Mesothelial cell of epicardium (in vitro differentiated cells): ENCODE results near the gene TM9SF4. TPM values are rescaled to one million over a fixed set of nuclear protein-coding genes. Genes with fewer than 3 reads are reported as not detected.
A peak's percentile ranks its signal among the peaks of the same experiment; 100 is the strongest.

Experiments
- DNase-seq, 2 experiments: peaks; one replicate each; pipeline ENCODE4 v3.0.0; 2021; ENCODE audit warnings: low spot score in 2 of 2; ENCODE audit not compliant: unreplicated experiment in 2 of 2
- H3K27ac Mint-ChIP-seq: 2 replicates; pipeline ENCODE4 v1.8.0; 2021; ENCODE audit warnings: mixed read lengths
- H3K27me3 Mint-ChIP-seq: 2 replicates; pipeline ENCODE4 v1.8.0; 2021; ENCODE audit warnings: low read depth, mixed read lengths
- H3K36me3 Mint-ChIP-seq: 2 replicates; pipeline ENCODE4 v1.8.0; 2021; ENCODE audit warnings: mixed read lengths
- H3K4me1 Mint-ChIP-seq: 2 replicates; pipeline ENCODE4 v1.8.0; 2021; ENCODE audit warnings: mixed read lengths
- H3K4me3 Mint-ChIP-seq: 2 replicates; pipeline ENCODE4 v1.8.0; 2021; ENCODE audit warnings: mild to moderate bottlenecking, moderate library complexity, mixed read lengths
- H3K9me3 Mint-ChIP-seq: 2 replicates; pipeline ENCODE4 v1.8.0; 2021; ENCODE audit warnings: mixed read lengths
- total RNA-seq: library from RNA; stranded (reverse); gene quantifications from 3 replicates; pipeline ENCODE4 v1.2.1, GENCODE V29; 2021
- TF ChIP-seq, protein P1 (sequence below): fragments of 200-600 bp; sonication (generic); IDR thresholded peaks from one replicate; pipeline ENCODE4 v1.5.0; 2021; ENCODE audit warnings: antibody characterized with exemption; ENCODE audit not compliant: unreplicated experiment

Gene TM9SF4
- total RNA-seq, 1 donor from 2014 or later: 77.8 TPM

DNA sequence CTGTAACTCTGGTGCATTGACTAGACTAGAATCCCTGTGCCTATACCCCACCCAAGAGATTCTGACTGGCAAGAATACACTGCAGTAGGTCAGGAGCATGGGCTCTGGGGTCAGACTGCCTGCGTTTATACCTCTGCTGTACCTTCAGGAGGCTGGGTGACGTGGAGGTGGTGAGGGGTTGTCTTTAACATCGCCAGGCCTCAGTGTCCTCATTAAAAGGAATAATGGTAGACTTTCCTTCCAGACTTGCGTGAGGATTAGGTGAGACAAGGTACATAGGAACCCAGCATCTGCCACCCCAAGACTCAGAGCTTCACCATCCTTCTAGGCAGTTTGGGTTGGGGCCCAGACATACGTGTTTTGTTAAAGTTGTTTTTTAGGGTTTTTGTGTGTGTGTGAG, 44.3 kb downstream of the TM9SF4 start:
- TF ChIP-seq, protein P1, sequence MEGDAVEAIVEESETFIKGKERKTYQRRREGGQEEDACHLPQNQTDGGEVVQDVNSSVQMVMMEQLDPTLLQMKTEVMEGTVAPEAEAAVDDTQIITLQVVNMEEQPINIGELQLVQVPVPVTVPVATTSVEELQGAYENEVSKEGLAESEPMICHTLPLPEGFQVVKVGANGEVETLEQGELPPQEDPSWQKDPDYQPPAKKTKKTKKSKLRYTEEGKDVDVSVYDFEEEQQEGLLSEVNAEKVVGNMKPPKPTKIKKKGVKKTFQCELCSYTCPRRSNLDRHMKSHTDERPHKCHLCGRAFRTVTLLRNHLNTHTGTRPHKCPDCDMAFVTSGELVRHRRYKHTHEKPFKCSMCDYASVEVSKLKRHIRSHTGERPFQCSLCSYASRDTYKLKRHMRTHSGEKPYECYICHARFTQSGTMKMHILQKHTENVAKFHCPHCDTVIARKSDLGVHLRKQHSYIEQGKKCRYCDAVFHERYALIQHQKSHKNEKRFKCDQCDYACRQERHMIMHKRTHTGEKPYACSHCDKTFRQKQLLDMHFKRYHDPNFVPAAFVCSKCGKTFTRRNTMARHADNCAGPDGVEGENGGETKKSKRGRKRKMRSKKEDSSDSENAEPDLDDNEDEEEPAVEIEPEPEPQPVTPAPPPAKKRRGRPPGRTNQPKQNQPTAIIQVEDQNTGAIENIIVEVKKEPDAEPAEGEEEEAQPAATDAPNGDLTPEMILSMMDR: no peak
- Mint-ChIP-seq H3K27me3 (no peaks in the 10 kb centered on the region), H3K36me3 (peaks cover 59% of the 10 kb centered on the region), H3K4me3 (no peak overlapping the region), H3K4me1 (no peaks in the 10 kb centered on the region), H3K9me3 (no peaks in the 10 kb centered on the region), H3K27ac (no peak overlapping the region)
- no peak for DNase-seq

DNA sequence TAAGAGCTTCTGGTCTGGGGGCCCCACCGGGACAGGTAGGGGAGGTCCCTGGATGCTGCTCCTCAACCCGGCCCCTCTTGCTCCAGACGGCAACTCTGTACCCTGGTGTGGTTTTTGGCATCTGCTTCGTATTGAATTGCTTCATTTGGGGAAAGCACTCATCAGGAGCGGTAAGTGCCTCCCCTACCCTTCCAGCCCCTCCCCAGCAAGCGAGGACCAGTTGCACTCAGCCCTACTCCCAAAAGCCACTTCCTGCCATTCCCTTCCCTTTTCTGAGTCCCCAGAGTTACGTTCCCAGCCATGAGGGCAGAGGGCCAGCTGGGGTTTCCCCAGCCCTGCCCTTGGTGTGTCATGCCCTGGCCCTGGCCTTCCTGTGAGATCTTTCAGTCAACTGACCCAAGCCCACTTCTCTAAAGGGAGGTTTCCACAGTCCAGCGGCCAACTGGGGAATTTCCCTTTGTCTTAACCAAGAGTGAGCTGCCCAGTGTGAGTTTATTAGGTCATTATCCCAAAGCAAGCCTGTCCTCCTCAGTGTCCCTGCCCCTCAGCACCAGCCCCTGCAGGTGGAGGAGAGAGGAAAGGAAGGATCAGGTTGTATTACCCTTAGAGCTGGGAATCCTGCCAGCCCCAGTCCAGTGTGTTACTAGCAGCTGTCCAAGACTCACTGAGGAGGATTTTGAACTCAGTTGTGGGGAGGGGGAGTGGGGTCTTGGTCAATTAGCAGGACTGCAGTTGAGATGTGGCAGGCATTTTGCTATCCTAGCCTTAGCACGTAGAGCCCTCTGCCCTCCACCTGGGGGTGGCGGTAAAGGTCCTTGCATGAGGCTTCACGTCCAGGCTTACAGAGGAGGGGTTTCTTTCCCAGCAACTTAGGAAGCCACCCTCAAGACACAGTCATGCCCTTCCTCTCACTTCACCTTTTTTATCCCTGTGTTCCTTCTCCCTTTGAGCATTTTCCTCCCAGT, 45.8 kb downstream of the TM9SF4 start:
- H3K4me1 Mint-ChIP-seq: no peaks in the 10 kb centered on the region
- no peak overlapping the region for H3K4me3 Mint-ChIP-seq
- H3K27ac Mint-ChIP-seq: peak overlapping the region; percentile 69
- no peaks in the 10 kb centered on the region for H3K27me3 Mint-ChIP-seq
- DNase-seq: no peak
- H3K36me3 Mint-ChIP-seq: peaks cover 57% of the 10 kb centered on the region
- H3K9me3 Mint-ChIP-seq: no peaks in the 10 kb centered on the region
- TF ChIP-seq, protein P1: no peak

DNA sequence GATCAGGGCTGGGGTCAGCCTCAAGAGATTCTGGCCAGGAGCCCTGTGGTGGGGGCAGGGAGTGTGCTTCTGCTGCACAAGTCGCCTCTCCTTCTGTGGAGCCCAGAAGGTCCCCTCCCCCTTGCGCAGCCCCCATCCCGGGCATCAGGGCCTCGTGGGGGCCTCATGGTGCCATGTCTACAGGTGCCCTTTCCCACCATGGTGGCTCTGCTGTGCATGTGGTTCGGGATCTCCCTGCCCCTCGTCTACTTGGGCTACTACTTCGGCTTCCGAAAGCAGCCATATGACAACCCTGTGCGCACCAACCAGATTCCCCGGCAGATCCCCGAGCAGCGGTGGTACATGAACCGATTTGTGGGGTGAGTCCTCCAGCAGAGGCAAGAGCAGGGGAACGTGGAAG, 48.1 kb downstream of the TM9SF4 start:
- Mint-ChIP-seq H3K27me3 (no peaks in the 10 kb centered on the region), H3K27ac (no peak overlapping the region), H3K4me1 (no peaks in the 10 kb centered on the region), H3K9me3 (no peaks in the 10 kb centered on the region), H3K4me3 (no peak overlapping the region), H3K36me3 (peaks cover 60% of the 10 kb centered on the region)
- TF ChIP-seq, protein P1: no peak
- no peak for DNase-seq

DNA sequence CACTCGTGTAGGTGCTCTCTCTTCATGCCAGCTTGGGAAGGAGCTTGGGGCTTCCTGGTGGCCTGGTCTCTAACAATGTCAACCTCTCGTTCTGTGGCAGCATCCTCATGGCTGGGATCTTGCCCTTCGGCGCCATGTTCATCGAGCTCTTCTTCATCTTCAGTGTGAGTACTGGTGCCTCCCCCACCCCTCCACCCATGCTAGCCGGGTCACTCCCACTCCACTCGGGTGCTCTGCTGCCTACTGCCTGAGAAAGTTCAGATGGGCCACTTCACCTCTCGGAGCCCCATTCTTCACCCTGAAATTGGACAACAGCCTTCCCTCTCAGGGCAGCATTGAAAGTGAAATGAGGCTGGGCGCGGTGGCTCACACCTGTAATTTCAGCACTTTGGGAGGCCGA, 48.8 kb downstream of the TM9SF4 start:
- Mint-ChIP-seq H3K4me1 (no peaks in the 10 kb centered on the region), H3K27ac (no peak overlapping the region), H3K27me3 (no peaks in the 10 kb centered on the region), H3K9me3 (no peaks in the 10 kb centered on the region), H3K4me3 (no peak overlapping the region), H3K36me3 (peaks cover 55% of the 10 kb centered on the region)
- TF ChIP-seq, protein P1: no peak
- DNase-seq: no peak

DNA sequence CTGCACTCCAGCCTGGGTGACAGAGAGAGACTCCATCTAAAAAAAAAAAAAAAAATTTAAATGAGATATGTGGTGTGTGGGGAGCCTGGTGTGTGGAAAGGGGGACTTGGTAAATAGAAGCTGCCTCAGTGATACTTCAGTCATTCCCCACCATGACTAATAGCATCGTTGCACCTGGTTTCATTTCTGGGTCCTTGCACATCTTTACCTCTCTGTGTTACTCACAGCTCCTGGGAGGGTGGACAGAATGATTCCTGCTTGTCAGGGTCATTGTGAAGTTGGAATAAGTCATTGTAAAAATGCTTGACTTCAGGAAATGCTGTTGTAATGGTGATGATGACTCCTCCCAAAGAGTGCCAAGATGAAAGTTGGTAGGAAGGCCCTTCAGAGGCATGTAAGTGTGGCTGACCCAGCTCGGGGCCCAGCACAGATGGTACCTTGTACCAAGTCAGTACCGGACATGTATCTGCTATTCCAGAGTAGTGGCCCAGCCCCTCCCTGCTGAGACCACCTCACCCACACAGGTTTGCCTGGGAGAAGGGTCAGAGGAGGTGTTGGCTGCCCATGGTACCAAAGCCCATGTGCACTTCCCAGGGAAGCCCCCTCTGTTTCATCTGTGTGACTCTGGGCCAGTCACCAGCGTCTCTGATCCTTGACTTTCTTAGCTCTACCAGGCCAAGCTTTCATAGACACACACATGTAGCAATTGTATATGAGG, 49.6 kb downstream of the TM9SF4 start:
- H3K4me3 Mint-ChIP-seq: no peak overlapping the region
- H3K9me3 Mint-ChIP-seq: no peaks in the 10 kb centered on the region
- no peak for DNase-seq
- TF ChIP-seq, protein P1: no peak
- no peaks in the 10 kb centered on the region for H3K4me1 Mint-ChIP-seq
- H3K36me3 Mint-ChIP-seq: peaks cover 52% of the 10 kb centered on the region
- no peaks in the 10 kb centered on the region for H3K27me3 Mint-ChIP-seq
- H3K27ac Mint-ChIP-seq: no peak overlapping the region
